Measurements from ENCODE around the gene FBN1.

The FBN1 gene

DNA sequence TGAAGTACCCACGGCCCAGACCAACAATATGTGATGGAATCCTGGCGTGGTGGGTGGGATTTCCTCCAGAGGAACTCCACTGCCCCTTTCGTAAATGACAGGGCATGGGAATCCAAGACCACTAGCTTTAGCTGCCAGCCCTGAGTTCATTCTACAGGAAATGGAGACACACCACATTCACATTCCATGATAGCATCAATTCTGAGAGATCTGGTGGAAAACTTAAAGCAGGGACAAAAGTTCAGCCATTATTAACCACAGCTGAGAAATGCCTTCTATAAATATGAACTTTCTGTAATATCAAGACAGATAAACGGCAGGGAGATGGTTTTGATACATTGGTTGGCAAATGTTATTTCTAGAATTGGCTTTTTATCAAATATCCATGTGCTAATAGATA is 98.2 kb downstream of the FBN1 start:
- DNase-seq, result no peak

DNA sequence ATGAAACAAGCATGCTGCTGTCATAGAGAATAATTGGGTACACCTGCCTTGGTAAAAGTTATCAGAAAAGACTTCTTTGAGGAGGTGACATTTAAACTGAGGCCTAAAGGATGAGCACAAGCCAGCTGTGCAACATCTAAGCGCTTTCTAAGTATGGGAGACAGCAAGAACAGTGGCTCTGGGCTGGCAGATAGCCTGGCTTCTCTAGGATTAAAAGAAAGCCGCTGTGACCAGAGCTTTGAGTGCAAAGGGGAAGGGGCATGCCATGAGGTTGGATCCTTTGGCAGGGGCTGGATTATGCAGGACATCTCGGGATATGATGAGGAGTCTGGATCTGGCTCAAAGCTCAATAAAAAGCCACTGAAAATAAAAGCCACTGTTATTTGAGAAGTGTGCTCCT is 99.2 kb downstream of the FBN1 start:
- no peak for DNase-seq

DNA sequence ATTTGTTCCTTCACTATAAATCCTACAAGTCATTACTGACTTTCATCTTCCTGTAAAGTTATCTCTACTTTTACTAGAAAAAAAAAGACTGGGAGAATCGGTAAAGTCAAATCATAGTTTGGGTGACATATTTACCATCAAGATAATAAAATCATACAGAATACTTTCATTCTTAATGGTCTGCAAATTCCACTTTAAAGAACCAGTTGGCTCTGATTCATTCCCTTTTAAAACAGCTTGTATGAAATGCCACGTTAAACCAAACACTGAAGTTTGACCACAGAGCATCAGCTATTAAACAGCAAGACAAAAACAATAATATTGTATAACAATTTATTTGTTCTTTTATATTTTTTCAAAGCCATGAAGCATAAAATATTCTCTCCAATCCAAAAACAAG is 100.7 kb downstream of the FBN1 start:
- DNase-seq, result no peak

DNA sequence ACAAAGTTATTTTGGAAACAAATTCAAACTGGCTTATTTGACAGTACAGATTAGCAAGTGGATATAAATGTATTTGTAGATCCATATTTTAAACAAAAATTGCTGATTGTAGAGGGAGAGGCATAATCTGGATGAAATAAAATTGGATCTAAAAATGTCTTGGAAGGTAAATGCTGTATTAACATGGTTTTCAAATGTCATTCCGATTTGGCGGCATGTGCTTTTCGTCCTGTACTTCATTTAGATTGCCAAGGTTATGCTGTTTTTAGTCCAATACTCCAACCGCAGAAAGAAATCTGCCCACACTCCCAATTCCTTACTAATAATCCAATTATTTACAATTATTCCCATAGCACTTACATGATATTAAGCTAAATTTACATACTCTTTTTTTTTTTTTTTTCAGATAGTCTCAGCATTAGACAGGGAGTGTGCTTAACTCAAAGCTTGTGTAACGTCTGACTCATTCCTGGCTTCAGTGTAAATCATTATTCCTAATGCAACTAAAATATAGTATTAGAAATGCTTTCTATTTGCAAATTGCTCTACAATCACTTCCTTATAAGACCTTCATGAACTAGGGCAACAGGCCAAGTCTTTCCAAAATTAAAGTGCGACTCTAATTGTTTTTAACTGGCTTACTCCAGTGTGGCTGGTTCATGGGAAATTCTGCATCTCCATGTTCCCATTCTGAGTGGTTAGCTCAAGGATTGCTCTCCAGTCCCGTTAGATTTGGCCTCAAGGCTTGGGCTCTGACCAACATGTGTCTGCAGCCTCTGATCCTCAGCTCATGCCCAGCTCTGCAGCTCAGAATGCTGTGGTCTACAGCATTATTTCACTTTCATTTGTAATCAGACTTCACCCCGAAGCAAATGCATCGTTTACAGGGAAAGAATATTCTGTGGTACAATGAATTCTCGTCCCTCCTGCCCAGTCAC is 103.9 kb downstream of the FBN1 start:
- no peak for DNase-seq

DNA sequence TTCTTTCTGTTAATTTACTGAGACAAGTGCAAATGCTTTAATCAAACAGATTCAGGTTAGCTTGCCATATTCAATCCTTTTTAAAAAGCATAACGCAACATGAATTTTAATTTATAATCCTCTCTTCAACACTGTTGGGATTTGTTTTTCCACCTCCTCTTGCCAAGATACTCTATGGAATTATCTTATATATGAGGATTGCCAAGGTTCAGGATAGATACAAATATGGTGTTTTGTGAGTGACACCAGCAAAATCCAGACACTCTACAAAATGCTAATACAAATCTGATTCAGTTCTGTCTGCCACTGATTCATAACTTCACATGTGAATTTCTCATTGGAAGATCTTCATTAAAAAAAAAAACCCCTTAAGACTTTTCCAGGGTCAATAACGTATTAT is 104.8 kb downstream of the FBN1 start:
- DNase-seq, result no peak

DNA sequence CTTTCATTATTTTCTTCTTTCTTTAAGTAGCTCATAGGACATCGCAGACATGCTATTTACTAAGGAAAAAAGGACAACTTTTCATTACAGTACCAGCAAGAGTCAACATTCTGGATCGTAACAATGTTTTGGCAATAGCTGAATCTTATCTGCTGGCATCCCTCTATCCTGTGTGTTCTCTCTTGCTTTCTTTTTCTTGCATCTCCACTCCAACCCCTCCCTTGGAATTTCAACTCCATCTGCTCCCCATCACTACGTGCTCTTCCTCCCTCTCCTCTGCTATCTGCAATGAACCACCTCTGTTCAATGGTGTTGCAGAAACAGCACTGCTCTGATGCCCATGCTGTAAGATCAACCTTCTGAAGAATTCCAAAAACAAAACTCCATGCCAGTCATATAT is 106.6 kb downstream of the FBN1 start:
- no peak for DNase-seq

DNA sequence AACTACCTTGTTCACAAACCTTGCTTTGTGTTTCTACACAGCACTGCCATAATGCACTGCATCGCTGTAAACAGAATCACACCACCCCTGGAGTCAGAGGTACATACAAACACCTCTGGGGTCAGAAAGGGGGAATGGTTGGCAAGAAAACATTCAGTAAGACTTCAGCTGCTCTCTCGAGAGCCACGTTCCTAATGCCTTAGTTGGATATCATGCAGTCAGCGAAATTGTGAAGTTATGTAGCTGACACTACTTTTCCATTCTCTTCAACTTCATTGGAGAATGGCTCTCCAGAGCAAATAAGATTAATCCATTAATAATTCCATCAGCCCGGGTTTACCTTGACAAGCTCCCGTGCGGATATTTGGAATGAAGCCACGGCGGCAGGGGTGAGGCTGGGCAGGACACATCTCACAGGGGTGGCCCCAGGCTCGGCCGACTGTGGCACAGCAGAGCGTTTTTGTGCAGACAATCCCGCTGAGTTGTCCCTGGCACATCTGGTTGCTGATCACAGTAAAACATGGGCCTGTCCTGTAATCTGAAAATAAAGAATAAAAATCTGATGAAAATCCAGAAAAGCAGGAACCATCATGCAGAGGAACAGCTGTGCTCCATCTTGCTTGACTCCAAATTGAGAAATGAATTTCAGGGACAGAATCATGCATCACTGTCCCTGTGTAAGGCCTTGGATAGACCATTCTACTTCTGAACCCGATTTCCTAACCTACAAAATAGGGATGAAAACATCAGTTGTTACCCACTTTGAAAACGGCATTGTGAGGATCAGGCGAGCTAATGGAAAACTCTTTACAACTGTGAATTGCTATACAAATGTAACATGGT is 108.0 kb downstream of the FBN1 start:
- no peak for DNase-seq

DNA sequence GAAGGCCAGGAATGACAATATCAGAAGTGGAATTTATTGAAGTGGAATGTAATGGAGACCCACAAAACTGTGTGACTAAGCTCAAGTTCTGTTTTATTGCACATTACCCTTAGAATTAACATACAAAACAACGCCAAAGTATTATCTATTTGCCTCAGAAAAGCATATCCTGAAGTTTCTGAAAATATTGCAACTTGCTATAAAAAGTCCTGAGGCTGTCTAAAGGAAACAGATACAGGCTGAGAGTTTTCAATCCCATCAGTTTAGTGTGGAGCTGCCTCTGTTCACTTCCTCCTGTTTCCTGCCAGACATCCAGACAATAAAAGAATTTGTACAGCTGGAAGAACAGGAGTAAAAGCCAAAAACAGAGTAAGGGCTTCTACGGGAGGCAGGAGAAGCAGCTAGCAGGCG is 108.8 kb downstream of the FBN1 start:
- DNase-seq, result no peak

DNA sequence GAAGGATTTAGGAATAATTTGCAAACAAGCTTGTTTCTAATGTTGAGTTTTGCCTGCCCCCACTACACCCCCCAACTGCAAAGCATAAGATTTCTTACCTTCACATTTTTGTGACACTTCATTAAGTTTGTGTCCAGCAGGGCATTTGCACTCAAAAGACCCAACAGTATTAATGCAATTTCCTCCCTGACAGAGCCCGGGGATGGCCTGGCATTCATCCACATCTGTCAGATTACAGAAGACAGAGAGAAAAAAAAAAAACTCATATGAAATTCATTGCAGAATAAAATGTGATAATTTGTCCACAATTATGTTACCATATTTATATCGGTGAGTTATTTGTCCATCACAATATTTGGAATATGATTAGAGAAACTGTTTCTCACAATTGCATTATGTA is 111.5 kb downstream of the FBN1 start:
- no peak for DNase-seq

DNA sequence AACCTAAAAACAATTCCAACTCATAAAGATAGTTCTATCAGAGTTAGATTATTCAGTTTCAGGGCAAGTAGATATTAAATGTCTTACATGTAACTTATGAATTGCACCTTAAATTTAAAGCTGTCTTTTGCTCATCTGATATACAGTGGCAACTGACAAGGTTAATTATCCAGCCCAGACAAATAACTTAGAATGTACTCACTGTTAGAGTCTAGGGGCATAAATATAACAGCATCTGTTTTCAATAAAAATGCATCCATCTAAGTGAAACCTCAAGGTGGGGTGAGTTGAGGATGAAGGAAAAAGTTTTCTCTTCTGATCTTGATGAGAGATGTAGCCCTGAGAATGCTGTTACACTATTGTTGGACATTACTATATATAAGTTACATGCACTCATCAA is 112.6 kb downstream of the FBN1 start:
- DNase-seq, result no peak

DNA sequence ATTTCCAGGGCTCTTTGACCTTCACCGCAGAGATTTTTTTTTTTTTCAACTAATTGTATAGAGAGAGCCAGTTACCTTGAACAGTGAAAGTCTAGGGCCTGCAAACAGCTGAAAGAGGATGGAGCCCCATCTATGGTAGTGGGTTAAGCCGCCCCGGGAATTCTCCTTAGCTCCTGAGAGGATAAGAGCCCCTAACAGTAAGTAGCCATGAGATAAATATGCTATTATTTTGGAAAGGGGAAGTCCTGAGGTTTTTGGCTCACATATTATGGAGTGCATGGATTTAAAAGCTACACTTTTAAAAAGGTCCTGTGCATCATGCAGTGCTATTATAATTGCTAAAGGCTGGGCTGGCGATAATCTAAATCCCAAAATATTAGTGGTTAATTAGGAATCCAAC is 115.0 kb downstream of the FBN1 start:
- DNase-seq, result no peak

DNA sequence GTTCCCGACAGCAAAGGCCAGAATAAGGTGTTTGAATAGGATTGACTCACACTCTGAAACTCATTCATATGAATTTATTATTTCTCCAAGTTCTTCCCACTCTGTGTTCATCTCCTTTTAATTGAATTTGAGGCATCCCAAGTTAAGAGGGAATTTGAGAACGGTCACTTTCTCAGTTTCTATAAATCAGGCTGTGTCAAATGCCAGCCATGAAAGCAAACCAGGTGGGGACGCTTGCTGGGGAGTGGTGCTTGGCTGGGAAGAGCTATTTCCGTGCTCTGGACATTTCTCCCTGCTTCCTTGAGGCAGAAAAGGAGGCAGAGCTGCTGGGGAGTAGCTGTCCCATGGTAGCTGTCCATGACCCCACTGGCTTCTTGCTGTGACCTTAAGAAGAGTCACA is 116.6 kb downstream of the FBN1 start:
- DNase-seq, result no peak

DNA sequence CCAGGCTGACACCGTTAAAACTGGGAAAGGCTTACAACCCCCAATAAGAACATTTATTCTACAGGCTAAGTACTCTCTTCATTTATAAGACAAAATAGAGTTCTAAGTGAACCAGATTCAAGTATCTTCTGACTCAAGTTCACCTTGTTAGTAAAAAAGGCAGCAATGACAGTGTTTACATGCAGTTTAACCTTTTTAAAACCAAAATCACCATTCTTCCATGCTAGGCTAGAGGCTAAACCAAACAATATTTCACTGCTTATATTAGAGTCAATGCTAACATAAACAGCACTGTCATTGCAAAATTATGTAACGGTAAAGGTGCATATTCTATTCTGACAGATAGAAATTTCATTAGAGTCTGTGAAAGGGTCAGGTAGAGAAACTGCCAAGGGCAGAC is 118.0 kb downstream of the FBN1 start:
- DNase-seq, result no peak

DNA sequence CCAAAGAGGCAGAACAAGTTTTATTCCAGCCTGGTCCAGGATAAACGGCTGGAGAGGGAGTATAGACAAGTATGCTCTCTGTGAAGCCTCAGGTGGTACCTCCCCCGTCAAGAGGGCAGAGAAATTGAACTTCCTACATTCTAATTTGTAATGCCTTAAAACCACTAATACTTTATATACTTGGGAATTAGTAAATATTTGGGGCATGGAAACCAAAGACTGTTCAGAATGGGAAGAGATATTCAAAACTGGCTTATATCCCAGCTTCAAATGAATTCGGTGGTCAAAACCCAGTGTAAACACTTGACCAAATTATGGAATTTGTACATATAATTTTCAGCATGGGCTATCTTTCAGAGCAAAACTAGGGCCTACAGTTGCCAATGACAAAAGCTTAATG is 122.6 kb downstream of the FBN1 start:
- no peak for DNase-seq

DNA sequence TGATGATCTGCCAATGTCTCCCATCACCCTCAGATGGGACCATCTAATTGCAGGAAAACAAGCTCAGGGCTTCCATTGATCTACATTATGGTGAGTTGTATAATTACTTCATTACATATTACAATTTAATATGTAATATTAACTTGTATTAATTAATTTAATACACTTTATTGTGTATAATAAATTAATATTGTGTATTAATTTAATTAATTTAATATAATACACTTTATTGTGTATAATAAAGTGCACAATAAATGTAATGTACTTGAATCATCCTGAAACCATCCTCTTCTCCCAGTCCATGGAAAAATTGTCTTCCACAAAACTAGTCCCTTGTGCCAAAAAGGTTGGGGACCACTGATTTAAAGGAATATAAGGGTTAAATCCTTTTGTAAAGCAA is 123.4 kb downstream of the FBN1 start:
- DNase-seq, result no peak

DNA sequence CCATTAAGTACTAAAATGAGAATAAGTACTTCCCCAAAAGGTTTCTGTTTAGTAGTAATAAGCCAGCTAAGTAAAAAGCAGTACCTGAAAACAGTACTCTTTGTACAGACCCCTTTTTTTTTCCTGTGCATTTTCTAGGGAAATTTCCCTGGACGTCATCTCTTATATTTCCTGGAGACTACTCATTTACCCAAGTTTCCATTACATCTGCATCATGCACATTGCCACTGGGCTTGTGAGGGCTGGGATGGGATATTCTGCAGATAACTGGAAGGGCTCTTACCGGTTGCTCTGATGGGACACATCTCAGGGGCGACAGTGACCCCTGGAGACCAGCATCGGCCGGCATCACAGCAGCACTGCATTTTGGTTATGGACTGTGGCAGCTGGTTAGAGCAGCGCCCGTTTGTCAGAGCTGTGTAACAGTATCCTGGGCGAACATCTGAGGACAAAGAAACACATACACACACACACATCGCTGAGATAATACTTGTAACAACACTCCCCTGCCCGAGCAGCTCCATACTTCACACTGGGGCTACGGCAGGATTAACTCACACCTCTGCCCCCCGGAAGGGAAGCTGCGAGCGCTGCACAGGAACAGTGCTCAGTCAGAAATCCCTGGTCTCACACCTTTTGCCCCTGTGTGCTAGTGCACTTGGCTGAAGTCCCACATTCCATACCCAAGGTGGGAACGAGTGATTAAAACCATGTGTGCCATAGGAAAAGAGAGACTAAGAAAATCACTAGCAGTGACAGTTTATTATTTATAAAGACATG is 124.9 kb downstream of the FBN1 start:
- DNase-seq, result no peak

DNA sequence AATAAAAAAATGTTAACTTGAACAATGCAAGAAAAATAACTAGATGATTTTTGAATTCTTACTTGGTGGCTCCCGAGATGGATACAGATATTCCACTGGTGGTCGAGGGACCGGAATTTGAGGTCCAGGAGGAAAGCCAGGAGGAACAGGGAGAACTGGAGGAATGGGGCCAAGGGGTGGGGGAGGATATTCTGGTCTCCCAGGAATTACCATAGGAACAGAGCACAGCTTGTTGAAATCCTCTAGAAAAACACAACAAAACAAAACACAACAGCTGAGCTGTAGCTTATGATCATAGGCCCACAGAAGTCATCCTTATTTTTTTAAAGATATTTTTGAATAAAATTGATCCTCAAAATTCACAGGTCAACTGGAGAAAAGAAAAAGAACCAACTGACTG is 129.4 kb downstream of the FBN1 start:
- no peak for DNase-seq

DNA sequence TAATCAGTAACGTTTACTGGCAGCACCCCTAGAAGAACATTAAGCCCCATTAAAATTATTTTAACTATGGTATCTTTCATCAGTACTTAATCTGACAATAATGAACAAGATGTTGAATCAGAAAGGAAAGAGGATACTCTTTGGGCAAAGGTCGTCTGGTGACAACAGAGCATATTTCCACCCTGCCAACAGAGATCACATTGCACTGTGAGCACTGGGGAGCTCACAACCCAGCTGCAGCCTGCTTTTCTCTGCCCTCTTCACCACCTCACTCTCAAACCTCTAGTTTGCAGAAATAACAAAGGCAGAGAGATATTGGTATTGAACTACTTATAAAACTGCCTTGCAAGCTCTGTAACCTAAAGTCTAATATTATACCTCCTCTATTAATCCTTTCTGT is 130.0 kb downstream of the FBN1 start:
- DNase-seq, result no peak

DNA sequence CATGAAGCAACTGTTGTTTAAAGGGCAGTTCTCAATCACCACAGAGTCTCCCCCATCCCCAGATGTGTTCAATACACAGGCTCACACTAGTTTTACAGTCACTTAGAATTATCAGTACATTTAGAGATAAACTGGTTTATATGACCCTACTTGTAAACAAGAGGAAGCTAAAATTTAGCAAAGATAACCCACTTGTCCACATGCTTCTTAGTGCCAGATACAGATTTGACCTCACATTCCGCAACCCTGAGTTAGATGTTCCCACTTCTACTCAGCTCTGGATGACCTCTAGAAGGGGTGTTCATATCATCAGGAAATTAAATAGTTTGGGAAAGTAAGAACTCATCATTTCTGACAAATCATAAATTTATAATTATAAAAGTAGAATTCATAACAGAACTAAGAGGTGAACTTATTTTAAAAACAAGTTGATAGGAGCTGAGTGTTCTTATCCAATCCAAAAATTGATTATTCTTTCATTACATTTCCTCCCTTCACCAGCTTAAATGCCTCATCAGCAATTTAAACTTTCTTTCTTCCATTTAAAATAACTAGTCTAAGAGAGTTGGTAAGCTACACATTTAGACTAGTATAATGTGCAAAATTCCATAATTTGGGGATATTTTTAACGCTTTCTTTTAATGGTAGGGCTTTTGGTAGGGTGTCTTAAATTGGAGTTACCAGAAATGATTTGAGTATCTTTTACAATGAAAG is 131.2 kb downstream of the FBN1 start:
- no peak for DNase-seq

DNA sequence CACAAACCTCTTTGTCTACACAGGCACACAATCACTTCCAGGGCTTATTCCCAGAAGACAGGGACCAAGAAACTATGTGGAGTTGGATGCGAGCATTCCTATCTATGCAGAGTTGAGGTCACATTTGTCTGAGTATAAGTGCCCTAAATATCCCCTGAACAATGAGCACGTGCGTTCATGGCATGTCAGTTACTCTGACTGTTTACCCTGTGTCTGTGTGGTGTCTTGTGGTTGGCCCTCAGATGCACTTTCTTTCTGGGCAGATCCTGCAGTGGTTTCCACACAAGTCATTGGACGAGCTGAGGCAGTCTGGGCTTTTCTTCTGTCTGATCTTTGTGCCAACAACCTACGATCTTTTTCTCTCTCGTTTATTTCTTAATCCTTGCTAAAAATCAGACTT is 134.5 kb downstream of the FBN1 start:
- DNase-seq, result no peak

DNA sequence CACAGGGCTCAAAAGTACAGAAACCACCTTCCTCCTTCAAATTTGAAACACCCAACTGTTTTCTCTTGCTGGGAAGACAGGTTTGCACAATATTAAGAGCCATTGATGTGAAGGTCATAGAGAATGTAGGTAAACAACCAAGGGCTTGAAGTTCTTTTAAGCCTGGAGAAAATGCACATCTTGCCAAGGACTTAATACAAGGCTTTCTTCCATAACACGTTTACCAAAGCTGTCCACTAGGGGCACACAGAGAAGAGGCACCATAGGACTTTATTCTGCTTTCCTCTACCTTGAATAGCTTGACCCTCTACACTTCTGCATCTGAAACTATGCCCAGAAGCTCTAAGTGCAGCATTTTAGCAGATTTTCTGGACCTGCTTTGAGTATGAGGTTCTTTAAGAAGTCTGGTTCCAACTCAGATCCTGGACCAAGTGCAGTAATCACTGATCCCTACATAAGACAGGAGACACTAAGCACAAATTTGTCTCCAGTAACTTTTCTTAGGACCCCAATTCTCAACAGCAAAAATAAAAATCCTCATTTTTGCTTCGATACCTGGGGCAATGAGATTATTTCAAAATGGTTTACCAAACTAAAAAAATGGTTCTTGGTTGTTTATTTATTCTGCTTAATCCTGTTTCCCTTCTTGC is 138.0 kb downstream of the FBN1 start:
- DNase-seq, result no peak

DNA sequence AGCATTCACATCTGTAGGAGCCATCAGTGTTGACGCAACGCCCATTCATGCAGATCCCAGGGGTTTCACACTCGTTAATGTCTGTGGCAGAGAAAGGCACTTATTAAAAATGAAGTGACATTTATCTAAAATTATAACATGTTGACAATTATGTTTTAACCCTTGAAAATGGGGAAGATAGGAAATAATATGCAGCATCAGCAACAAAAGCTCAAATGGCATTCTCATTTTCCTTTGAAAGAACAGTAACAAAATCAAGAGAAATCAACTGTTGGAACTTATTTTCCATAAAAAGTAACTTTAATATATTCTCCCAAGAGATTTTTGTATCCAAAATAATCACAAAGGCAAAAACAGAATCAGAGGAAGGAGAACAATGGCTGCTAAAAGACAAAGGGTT is 140.4 kb downstream of the FBN1 start:
- no peak for DNase-seq

Measured in stimulated activated CD4-positive, alpha-beta T cell treated with anti-CD3 and anti-CD28 coated beads, Interleukin-2, amount 100 ng/mL, for 24 hours (primary cell).